HEK293T (cell line): ENCODE measurements around the gene CEP85L.

Experiments used
- CTCF ChIA-PET: fragments of 350-600 bp; formaldehyde crosslinking; extraction: SDS; loops from one replicate; lab custom pipeline; 2021; ENCODE audit warnings: antibody characterized with exemption, inconsistent platforms; lab: Yijun Ruan, JAX
- POLR2A ChIA-PET: fragments of 350-600 bp; formaldehyde crosslinking; extraction: SDS; loops from one replicate; lab custom pipeline; 2020; ENCODE audit warnings: antibody characterized with exemption, inconsistent platforms; lab: Yijun Ruan, JAX
- DNase-seq: peaks from one replicate; pipeline ENCODE4 v3.0.0; 2012; ENCODE audit warnings: mixed read lengths; ENCODE audit errors: extremely low spot score
- ARNT ChIP-seq: fragments of 450-650 bp; IDR thresholded peaks from 2 replicates; pipeline ENCODE4 v1.6.1; 2017; ENCODE audit warnings: mild to moderate bottlenecking
- BHLHE40 ChIP-seq: fragments of 450-650 bp; IDR thresholded peaks from 2 replicates; pipeline ENCODE4 v1.6.1; 2016; ENCODE audit warnings: mild to moderate bottlenecking, moderate library complexity, borderline replicate concordance
- CTBP1 ChIP-seq: fragments of 450-650 bp; IDR thresholded peaks from 2 replicates; pipeline ENCODE4 v1.6.1; 2016; ENCODE audit warnings: borderline replicate concordance
- ELF4 ChIP-seq: fragments of 450-650 bp; IDR thresholded peaks from 2 replicates; pipeline ENCODE4 v1.6.1; 2017; ENCODE audit warnings: antibody characterized with exemption
- FOXA1 ChIP-seq: fragments of 450-650 bp; IDR thresholded peaks from 2 replicates; pipeline ENCODE4 v1.6.1; 2016; ENCODE audit warnings: mild to moderate bottlenecking
- FOXK2 ChIP-seq: fragments of 450-650 bp; IDR thresholded peaks from 2 replicates; pipeline ENCODE4 v1.6.1; 2016; ENCODE audit warnings: mild to moderate bottlenecking
- FOXM1 ChIP-seq: fragments of 450-650 bp; IDR thresholded peaks from 2 replicates; pipeline ENCODE4 v1.6.1; 2017; ENCODE audit warnings: mild to moderate bottlenecking, borderline replicate concordance
- HDGF ChIP-seq: fragments of 450-650 bp; IDR thresholded peaks from 2 replicates; pipeline ENCODE4 v1.6.1; 2017; ENCODE audit warnings: antibody characterized with exemption, borderline replicate concordance
- L3MBTL2 ChIP-seq: fragments of 450-650 bp; conservative IDR thresholded peaks from 2 replicates; pipeline ENCODE4 v1.6.1; 2016; ENCODE audit warnings: mild to moderate bottlenecking
- LEF1 ChIP-seq: fragments of 450-650 bp; IDR thresholded peaks from 2 replicates; pipeline ENCODE4 v1.6.1; 2017; ENCODE audit warnings: mild to moderate bottlenecking, borderline replicate concordance
- NFRKB ChIP-seq: fragments of 450-650 bp; IDR thresholded peaks from 2 replicates; pipeline ENCODE4 v1.6.1; 2016; ENCODE audit warnings: mild to moderate bottlenecking, moderate library complexity
- PKNOX1 ChIP-seq: fragments of 450-650 bp; IDR thresholded peaks from 2 replicates; pipeline ENCODE4 v1.6.1; 2016
- SP1 ChIP-seq: fragments of 450-650 bp; IDR thresholded peaks from 2 replicates; pipeline ENCODE4 v1.6.1; 2017
- SUZ12 ChIP-seq: fragments of 450-650 bp; IDR thresholded peaks from 2 replicates; pipeline ENCODE4 v1.6.1; 2016; ENCODE audit warnings: mild to moderate bottlenecking
- TARDBP ChIP-seq: fragments of 450-650 bp; IDR thresholded peaks from 2 replicates; pipeline ENCODE4 v1.6.1; 2016
- ZNF384 ChIP-seq: fragments of 450-650 bp; IDR thresholded peaks from 2 replicates; pipeline ENCODE4 v1.6.1; 2016

Gene CEP85L

DNA sequence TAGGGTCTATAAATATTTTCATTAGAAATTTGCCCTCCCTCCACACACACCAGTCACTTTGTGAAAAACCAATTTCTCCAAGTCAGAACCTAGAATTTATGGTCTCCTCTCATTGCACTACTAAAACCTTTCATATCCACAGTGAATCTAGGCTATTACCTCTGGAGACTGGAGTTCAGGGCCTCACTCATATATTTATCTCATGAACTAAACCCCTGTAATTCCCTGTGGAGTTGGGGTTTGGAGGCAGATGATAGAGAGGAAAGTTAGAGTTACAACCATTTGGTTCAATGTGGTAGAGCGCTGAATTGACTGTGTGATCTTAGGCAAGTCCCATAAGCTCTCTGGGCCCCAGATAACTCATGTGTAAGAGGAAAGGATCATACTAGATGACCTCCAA is 18.2 kb upstream of the CEP85L start:
- TF ChIP-seq BHLHE40, result no peak
- no peak for TF ChIP-seq SP1
- TF ChIP-seq ZNF384, result no peak
- no peak for TF ChIP-seq PKNOX1
- TF ChIP-seq SUZ12, result no peak
- TF ChIP-seq FOXM1, result no peak
- no peak for TF ChIP-seq ELF4
- TF ChIP-seq HDGF, result no peak
- ChIA-PET CTCF (interaction anchor here (1.1 kb wide), 1 partner anchor 12 kb away, joined by 3 read pairs; no protein-coding TSS in a partner anchor), POLR2A (no interaction called here)
- DNase-seq, result no peak

DNA sequence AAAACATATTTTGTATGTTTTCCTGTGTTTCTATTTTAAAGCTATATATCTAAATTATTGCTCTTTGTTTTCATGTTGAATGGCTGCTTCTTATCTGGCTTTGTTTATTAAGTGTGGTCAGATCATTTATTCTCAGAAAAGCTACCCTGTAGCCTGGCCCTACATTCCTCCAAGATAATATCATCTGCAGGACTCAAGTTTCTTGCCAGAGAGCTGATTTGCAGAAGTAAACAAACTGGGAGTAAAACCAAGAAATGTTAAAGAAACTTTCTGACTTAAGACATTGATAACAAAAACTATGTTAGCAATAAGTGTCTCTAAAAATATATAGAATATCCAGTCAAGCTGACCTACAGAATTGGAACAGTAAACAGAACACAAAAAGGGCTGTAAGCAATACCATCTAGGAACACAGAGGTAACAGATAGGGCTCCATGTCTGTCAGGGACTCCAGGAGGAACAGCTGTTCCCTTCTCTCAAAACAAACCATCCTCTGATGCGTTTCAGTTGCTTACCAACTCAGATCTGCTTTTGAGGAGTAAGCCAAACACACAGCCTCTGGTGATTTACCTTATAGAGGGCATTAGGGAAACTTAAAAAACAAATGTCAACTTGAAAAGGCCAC is 17.5 kb upstream of the CEP85L start:
- ChIA-PET CTCF (interaction anchor here (1.1 kb wide), 1 partner anchor 11 kb away, joined by 3 read pairs; no protein-coding TSS in a partner anchor), POLR2A (no interaction called here)
- TF ChIP-seq CTBP1 (no peak), L3MBTL2 (no peak), SUZ12 (no peak)
- no peak for DNase-seq

GRCh38 chr6:118667988-118668387 is 16.6 kb upstream of the CEP85L start:
- TF ChIP-seq TARDBP, result no peak
- no peak for TF ChIP-seq SUZ12
- TF ChIP-seq BHLHE40, result no peak
- TF ChIP-seq SP1, result no peak
- TF ChIP-seq ARNT, result no peak
- no peak for TF ChIP-seq L3MBTL2
- no peak for TF ChIP-seq FOXA1
- TF ChIP-seq FOXM1, result no peak
- no peak for TF ChIP-seq PKNOX1
- no peak for TF ChIP-seq ZNF384
- no peak for TF ChIP-seq HDGF
- TF ChIP-seq ELF4, result no peak
- TF ChIP-seq FOXK2, result no peak
- ChIA-PET CTCF (no interaction called here), POLR2A (interaction anchor here (0.6 kb wide), 1 partner anchor 55 kb away, joined by 4 read pairs; no protein-coding TSS in a partner anchor)
- DNase-seq, result no peak

GRCh38 chr6:118665011-118665410 is 13.6 kb upstream of the CEP85L start:
- ChIA-PET POLR2A (interaction anchor here (0.7 kb wide), 1 partner anchor 14 kb away, joined by 3 read pairs; the partner anchor contains the start of gene CEP85L), CTCF (no interaction called here)
- DNase-seq, result no peak
- TF ChIP-seq FOXA1 (no peak), HDGF (no peak), ELF4 (no peak), SUZ12 (no peak), LEF1 (no peak), ARNT (no peak), CTBP1 (no peak), PKNOX1 (no peak), SP1 (no peak), FOXK2 (no peak), NFRKB (no peak), TARDBP (no peak), BHLHE40 (no peak), L3MBTL2 (no peak), ZNF384 (no peak), FOXM1 (no peak)

DNA sequence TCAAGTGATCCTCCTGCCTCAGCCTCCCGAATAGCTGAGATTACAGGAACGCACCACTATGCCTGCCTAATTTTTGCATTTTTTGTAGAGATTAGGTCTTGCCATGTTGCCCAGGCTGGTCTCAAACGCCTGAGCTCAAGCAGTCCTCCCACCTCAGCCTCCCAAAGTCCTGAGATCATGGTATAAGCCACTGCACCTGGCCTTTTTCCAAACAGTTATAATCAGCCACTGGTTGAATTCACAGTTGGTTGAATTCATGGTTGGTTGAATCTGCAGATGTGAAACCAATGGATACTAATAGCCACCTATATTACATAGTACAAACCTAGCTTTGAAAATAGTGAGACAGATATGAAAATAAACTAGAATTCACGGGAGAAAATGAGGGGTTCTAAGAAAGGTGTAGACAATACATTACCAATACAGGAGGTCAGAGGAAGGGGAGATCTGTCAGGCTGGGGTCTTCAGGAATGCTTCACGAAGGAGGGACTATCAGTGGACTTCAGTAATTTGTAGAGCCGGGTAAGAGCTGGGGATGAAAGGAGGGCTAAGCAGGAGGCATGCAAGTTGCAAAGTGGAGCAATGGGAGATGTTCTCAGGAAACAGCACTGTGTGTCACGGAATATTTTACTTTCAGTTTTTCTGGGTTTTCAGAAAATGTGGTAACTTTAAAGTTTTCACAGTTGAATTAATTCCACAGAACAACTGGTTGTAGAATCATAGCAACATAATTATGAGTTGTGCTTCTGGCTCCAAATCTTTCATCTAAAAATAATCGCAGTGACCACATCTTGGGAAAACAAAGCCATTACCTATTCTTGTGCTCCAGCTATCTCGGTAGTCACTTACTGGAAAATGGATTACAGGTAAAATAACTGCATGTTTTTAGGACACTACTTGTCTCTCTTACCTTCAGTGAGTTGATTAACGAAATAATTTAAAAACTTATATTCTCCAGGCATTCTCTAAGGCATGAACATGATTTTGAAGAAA is 12.9 kb upstream of the CEP85L start:
- CTCF ChIA-PET, result no interaction called here
- no peak for DNase-seq
- no peak for TF ChIP-seq SP1
- TF ChIP-seq L3MBTL2, result no peak
- no peak for TF ChIP-seq FOXM1
- no peak for TF ChIP-seq FOXA1
- POLR2A ChIA-PET, result interaction anchor here (0.7 to 1.1 kb wide), 2 partner anchors 13 to 42 kb away, joined by 3 read pairs; partner anchors contain the start of gene CEP85L

GRCh38 chr6:118661831-118662230 is 10.4 kb upstream of the CEP85L start:
- no peak for DNase-seq
- POLR2A ChIA-PET, result no interaction called here
- TF ChIP-seq LEF1, result no peak
- no peak for TF ChIP-seq ELF4
- no peak for TF ChIP-seq NFRKB
- TF ChIP-seq SUZ12, result no peak
- TF ChIP-seq FOXA1, result no peak
- TF ChIP-seq HDGF, result no peak
- TF ChIP-seq L3MBTL2, result no peak
- TF ChIP-seq FOXK2, result no peak
- no peak for TF ChIP-seq ZNF384
- TF ChIP-seq FOXM1, result no peak
- TF ChIP-seq BHLHE40, result no peak
- no peak for TF ChIP-seq ARNT
- no peak for TF ChIP-seq PKNOX1
- TF ChIP-seq TARDBP, result no peak
- TF ChIP-seq CTBP1, result no peak
- no peak for TF ChIP-seq SP1
- CTCF ChIA-PET, result no interaction called here
